ENCODE data around the gene ENPP3.

ENPP3 gene

DNA sequence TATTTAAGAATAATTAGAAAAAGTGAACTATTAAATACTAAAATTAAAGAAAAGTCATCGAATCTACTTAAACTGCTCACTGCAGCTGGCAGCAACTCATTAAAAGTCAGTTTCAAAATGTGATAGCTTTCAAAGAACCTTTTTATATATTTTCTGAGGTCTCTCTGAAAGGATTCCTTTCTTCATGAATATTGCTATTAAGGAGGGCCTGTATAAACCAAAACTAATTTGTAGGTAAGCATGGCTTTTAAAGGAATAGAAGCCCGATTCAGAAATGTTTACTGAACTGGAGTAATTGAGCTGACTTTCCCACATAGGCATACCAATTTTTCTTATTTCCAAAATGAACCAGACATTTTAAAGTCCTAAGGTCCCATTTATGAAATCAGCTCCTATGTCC lies 129.5 kb downstream of the ENPP3 start:
- DNase-seq (ENCODE audit: low read depth) = no peak

DNA sequence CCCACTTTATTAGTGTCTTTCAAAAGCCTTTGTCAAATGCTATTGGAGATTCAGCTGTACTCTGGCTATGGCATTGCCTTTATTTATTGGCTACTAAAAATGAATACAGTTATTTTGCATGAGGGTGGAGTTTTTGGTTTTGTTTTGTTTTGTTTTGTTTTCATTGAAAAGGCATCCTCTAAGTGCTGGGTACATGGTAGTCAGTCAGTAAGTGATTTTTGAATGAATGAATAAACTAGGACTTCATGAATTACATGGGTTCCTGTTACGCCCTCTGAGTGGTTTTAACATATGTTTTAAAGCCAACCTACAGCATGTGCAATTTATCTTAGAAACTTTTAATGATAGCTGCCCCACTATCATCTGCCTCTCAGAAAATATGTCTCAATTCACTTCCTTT lies 131.9 kb downstream of the ENPP3 start:
- DNase-seq (ENCODE audit: low read depth) = no peak

DNA sequence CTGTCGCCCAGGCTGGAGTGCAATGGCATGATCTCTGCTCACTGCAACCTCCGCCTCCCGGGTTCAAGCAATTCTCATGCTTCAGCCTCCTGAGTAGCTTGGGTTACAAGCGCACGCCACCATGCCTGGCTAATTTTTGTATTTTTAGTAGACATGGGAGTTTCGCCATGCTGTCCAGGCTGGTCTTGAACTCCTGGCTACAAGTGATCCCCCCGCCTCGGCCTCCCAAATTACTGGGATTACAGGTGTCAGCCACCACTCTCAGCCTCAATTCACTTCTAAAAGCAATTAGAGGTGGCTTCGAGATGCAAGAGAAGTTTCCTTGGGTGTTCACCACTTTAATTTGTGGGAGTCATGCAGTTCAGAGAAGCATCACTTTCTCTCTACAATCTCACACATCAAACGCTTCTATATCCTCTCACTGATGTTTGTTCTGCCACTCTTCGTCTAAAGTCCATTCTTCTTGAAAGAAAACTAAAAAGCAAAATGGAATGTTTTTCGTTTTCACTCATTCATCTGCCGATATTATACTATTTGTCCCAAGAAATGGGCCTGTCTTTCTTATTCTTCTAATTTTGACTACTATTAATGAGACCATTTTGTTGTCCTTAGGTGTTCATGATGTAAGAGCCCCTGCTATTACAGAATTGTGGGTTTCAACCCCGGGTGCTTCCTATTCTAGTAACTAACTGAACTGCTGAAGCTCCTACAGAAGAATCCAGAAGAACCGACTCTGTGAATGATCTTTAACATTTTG lies 132.5 kb downstream of the ENPP3 start:
- DNase-seq (ENCODE audit: low read depth) = no peak

DNA sequence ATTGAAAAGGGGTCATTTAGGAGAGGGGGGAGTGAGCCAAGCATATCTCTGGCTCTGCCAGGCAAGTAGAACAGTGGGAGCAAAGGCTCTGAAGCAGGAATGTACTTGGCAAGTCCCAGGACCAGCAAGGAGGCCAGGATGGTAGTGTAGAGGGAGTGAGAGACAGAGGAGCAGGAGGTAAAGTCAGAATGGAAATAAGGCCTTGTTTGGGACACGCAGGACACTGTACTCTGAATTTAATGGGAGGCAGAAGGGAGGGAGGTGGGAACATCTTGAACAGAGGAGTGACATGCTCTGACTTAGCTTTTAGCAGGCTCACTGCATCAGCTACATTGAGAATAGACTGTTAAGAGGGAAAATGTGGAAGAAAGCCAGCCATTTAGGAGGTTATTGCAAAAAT lies 133.7 kb downstream of the ENPP3 start:
- DNase-seq (ENCODE audit: low read depth) = no peak

DNA sequence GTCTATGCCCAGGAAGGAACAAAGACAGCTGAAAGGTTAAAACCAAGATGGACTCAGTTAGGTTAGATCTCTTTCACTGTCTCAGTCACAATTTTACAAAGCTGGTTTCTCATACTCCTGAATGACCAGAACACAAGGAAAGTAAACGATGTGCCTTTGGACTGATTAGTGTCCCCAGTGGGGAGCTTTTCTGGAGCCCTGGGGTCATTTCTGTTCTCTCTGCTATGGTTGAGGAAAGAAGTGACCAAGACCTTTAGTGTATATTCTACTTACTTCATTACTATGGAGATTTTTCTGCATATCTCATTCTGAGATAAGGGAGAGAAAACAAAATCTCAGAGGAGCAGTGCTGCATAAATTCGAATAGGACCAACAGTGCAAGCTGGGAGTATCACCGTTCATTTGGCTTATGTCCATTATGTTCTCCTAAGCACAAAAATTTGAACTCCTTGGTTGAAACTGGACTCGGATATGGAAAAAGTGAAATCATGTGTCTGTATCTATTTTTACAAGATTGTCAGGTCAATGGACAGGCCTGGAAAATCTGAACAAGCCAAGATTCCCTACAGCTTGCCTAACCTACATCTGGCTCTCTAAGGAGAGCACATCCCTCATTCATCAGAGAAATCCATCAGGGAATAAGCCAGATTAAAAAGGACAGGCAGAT lies 136.3 kb downstream of the ENPP3 start:
- DNase-seq (ENCODE audit: low read depth) = no peak

DNA sequence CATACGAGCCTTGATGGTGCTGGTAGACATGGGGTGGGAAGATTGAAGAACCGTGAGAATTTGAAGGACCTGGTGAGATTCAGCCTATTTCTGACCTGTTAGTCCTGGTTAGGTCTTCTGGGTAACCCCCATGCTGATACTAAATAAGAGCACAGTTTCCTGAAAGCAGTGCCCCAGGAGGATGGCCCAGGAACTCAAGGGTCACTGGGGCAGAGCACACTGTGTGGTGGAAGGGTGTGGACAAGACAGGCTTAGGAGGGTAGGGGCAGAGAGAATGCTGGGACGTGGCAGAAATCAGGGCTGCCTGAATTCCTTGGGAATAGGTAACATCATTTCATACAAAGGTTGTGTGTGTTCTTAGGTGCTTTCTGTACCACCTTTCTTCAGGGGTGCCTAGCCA lies 138.8 kb downstream of the ENPP3 start:
- DNase-seq (ENCODE audit: low read depth) = no peak

DNA sequence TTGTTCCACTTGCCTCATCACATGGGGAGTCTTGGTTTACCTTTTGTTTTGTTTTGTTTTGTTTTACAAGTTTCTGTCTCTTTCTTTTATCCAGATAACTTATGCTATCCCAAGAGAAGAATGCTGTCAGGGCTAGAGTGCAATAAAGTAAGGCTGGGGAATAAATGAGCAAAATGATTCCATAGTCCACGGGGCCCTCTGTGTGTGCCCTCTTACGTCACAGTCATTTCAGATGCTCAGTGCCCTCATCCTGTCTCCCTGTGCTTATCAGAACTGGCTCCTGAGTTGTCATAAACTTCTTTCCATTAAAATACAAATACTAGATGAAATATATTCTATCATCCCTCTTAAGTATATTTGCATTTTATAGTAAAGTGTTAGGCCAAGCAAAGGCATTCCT lies 139.9 kb downstream of the ENPP3 start:
- DNase-seq (ENCODE audit: low read depth) = no peak

DNA sequence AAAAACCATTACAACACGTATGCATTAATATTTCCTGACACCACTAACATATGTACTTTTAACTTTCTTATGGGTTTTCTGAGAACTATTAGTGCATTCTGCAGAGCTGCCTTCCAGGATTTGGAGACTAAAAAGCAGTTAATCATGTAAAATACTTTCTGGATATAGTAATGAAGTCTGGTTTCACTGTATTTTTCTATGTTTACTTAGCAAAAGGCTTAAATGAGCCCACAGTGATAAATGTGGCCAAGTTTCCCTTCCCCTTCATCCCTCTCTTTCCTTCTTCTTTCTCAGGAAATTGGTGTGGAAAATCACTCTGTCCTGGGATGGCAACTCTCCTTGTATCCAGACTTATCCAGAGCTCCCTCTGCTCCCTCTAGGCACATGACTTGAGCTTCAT lies 141.1 kb downstream of the ENPP3 start:
- DNase-seq (ENCODE audit: low read depth) = no peak

DNA sequence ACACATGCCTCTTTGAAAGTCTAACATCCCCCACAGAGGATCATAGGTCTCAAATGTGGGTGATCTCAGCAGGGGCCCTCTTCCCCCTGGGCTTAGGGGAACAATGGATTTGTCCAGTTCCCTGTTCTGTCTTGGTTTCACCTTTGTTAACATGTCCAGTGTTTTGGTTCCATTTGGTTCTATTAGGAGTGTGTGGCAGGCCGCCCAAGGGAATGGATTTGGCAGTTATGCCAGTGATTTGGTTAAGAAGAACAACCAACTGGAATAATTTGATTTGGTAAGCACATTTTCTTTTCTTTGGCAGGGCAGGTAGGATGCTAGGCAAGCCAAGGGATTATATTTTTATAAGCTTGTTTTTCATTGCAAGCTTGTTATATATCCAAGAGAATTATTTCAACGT lies 142.2 kb downstream of the ENPP3 start:
- no peak for DNase-seq (ENCODE audit: low read depth)

DNA sequence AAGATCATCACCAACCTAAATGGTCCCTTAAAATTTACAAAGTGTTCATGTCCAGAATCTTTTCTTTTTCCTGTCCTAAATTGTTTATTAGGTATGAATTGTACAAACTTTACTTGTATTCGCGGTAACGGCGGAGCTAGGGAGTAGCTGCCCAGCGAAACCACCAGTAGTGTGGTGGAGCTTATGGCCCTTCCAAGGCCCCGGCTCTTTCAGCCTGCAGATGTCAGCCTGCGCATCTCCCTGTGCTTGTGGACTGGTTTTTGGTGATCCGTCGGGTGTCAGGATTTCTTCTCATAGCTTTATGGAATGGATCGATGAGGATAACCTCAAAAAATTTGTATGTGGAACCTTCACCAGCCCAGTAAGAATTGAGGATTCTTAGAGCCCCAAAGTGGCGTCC lies 143.5 kb downstream of the ENPP3 start:
- DNase-seq (ENCODE audit: low read depth) = no peak

DNA sequence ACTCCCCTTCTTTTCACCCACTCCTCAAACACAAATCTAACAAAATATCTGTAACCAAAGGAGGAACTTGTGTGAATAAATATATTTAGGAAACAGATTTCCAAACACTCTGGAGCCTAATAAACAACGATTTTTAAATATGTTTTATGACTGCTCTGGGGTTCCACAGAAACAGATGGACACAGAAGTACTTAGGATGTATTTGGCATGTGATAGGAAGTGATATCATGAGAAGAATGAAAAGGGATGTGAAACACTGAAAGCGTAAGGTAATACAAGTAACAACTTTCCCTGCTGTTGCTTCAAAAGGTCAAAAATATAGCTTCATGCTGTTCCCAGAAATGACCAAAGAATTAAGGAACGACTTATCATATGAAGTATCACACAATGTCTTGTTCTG lies 144.6 kb downstream of the ENPP3 start:
- no peak for DNase-seq (ENCODE audit: low read depth)

DNA sequence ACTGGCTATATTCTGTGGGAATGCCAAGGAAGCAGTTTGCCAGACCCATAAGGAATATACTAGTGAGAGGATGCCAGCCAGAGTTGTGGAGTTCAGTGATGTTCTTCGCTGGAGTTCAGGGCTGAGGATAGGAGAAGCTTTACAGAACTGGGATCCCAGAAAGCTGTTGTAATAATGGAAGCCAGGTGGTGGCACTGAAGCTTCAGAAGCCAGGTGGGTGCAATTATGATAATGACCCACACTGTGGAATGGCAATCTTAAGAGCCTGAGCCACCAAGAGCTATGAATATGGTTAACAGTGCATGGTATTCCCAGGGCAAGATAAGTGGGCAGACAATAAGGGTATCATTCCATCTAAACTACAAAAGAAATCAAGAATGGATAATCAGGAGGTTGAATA lies 145.7 kb downstream of the ENPP3 start:
- DNase-seq (ENCODE audit: low read depth) = no peak

DNA sequence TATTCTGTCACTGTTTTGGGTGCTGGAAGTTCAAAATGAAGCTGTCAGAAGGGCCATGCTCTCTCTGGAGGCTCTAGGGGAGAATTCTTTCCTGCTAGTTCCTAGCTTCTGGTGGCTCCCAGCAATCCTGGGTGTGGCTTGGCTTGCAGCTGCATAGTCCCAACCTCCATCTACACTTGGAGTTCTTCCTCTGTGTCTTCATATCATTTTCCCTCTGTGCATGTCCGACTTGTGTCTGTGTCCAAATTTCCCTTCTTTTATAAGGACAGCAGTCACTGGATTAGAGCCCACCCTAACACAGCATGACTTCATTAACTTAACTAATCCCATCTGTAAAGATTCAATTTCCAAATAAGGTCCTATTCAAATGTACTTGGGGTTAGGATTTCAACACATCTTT lies 147.5 kb downstream of the ENPP3 start:
- DNase-seq (ENCODE audit: low read depth) = no peak

DNA sequence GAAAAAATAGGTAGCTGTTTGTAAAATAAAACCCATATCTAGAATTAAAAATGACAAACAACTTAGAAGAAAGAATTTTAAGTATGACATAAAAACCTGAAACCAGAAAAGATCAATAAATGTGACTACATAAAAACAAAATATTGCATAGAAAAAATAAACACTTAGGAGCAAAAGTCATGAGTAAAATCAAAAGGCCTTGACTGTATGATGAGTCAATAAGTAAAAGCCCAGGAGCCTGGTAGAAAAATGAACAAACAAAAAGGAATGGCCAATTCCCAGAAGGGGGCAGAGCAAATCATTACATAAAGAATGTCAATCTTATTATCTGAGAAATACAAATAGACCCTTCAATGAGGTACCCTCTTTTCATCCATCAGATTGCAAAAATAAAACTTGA lies 150.0 kb downstream of the ENPP3 start:
- no peak for DNase-seq (ENCODE audit: low read depth)

DNA sequence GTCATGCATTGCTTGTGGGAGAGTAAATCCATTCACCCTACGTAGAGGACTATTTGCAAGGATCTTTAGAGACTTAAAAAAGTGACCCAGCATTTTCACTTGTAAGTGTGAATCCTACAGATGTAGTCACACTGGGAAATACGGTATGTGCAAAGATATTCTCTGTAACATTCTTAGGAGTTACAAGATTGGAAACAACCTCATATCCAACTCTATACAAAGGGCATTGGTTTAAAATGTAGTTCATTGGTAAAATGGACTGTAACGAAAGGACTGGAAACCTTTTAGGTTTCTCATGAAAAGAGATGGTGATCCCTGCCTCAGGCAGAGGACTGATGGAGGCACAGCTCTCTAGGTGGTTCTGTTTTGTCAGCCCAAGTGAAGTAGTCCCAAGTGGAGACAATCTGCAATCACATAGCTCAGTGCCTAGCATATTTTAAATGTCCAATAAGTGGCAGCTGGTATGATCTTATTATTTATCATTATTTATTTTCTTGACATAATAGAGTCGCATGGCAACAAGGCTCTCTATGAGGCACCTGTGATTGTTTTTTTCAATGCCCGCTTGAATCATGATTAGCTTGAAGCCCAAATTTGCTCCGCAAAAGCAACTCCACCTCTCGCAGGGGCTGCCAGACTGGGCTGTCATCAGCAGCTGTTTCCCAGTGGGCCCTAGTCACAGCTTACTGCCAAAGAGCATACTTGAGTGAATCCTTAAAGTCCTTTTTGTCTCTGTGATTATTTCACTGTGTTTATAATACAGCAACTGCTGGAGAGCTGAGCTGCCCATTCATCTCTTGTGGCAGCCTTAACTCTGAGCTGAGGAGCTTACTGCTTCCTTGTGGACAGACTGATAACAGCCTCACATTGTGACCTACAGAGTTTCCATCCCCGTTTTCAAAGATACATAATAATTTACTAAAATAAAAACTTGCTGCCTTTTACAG lies 150.9 kb downstream of the ENPP3 start:
- DNase-seq (ENCODE audit: low read depth) = no peak

DNA sequence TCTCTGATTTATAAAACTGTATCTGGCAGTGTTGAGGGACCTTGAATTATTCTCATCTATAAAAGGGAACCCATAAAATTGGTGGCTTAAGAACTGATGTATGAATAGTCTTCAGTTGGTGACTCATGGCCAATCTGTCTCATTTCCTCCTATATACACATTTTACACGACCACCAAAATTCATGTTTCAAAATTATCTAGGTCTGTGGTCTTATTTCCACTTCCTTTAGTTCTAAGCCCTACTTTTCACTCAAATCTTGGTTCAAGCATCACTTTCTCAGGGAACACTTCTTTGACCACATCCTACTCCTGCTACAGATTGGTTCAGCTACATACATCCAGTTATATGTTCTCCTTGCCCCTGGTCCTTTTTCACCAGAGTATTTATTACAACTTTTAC lies 152.1 kb downstream of the ENPP3 start:
- DNase-seq (ENCODE audit: low read depth) = no peak

DNA sequence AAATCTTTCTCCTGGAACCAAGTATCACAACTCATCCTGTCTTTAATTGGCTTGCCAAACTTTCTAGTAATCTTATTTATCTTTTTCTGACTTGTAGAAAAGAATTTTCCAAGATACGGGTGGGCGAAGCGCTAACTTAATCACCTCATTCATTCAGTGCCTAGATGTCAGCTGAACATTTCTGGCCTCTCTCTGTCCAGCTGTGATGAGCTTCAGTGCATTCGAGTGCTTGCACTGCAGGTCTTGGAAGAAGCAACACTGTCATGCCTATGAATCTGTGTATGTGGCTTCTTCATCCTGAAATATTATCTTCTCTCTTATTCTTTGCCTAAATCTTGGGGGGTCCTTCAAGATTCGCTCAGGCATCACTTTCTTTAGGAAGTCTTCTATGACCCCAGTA lies 154.4 kb downstream of the ENPP3 start:
- DNase-seq (ENCODE audit: low read depth) = no peak

DNA sequence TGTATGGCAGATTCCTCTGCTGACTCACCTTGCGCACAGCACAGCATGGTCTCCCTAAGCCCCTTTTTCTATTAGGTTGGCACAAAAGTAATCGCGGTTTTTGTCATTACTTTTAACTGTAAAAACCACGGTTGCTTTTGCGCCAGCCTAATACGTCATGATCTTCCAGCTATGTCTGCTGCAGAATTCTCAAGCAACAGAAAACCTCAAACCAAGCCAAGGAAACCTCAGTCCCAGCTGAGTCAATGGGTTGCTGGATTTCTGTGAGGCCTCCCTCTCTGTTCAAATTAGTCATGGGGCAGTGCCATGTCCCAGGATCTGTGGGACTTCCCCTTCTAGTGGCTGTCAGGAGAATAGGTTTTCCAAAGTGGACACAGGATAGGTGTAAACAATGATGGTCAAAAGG lies 155.0 kb downstream of the ENPP3 start:
- DNase-seq (ENCODE audit: low read depth) = no peak

DNA sequence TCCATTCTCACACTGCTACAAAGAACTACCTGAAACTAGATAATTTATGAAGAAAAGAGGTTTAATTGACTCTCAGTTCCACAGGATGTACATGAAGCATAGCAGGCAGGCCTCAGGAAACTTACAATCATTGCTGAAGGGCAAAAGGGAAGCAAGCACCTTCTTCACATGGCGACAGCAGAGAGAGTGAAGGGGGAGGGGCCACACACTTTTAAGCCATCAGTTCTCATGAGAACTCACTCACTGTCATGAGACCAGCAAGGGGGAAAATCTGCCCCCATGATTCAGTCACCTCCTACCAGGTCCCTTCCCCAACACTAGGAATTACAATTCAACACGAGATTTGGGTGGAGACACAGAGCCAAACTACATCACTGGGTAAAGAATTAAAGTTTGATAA lies 158.3 kb downstream of the ENPP3 start:
- no peak for DNase-seq (ENCODE audit: low read depth)
